Smooth muscle cell (in vitro differentiated cells): ENCODE measurements around the gene RTF2. TPM values are rescaled to one million over a fixed set of nuclear protein-coding genes. Genes with fewer than 3 reads are reported as not detected.

Source experiments
- DNase-seq: peaks from one replicate; lab custom pipeline; 2025; ENCODE audit not compliant: unreplicated experiment; lab: John Stamatoyannopoulos, UW
- H2AFZ ChIP-seq: fragments of 200-600 bp; sonication (generic); 2 replicates; pipeline ENCODE4 v1.6.0; 2016; ENCODE audit warnings: antibody characterized with exemption, low read depth, mild to moderate bottlenecking
- H3F3A ChIP-seq: fragments of 200-600 bp; sonication (generic); 2 replicates; pipeline ENCODE4 v1.6.0; 2017; ENCODE audit warnings: antibody characterized with exemption, low read depth
- H3K27ac ChIP-seq: fragments of 200-600 bp; sonication (generic); 2 replicates; pipeline ENCODE4 v1.5.1; 2016; ENCODE audit warnings: low read depth, mild to moderate bottlenecking
- H3K27me3 ChIP-seq: fragments of 200-600 bp; sonication (generic); 2 replicates; pipeline ENCODE4 v1.6.1; 2016; ENCODE audit warnings: low read depth, mild to moderate bottlenecking
- H3K36me3 ChIP-seq: fragments of 200-600 bp; sonication (generic); 2 replicates; pipeline ENCODE4 v1.5.1; 2016; ENCODE audit warnings: low read depth
- H3K4me1 ChIP-seq: fragments of 200-600 bp; sonication (generic); 2 replicates; pipeline ENCODE4 v1.5.1; 2016; ENCODE audit warnings: low read depth
- H3K4me2 ChIP-seq: fragments of 200-600 bp; sonication (generic); 2 replicates; pipeline ENCODE4 v1.6.0; 2016; ENCODE audit warnings: mild to moderate bottlenecking
- H3K4me3 ChIP-seq: fragments of 200-600 bp; sonication (generic); 2 replicates; pipeline ENCODE4 v1.5.1; 2016; ENCODE audit warnings: mild to moderate bottlenecking
- H3K79me2 ChIP-seq: fragments of 200-600 bp; sonication (generic); 2 replicates; pipeline ENCODE4 v1.6.0; 2016; ENCODE audit warnings: low read depth, mild to moderate bottlenecking
- H3K9ac ChIP-seq: fragments of 200-600 bp; sonication (generic); 2 replicates; pipeline ENCODE4 v1.6.0; 2016; ENCODE audit warnings: low read depth
- H3K9me3 ChIP-seq: fragments of 200-600 bp; sonication (generic); replicated peaks from 2 replicates; pipeline ENCODE4 v1.5.1; 2016; ENCODE audit warnings: low read depth
- H4K20me1 ChIP-seq: fragments of 200-600 bp; sonication (generic); 2 replicates; pipeline ENCODE4 v1.6.0; 2016; ENCODE audit warnings: low read depth
- CTCF ChIP-seq: fragments of 200-600 bp; sonication (generic); IDR thresholded peaks from 2 replicates; pipeline ENCODE4 v1.5.1; 2017; ENCODE audit warnings: borderline replicate concordance, mild to moderate bottlenecking, antibody characterized with exemption; ENCODE audit not compliant: insufficient read depth, poor library complexity, severe bottlenecking
- WGBS: methylation state at CpG from one replicate; pipeline ENCODE4 v1.1.7; 2016; ENCODE audit warnings: low lambda C conversion rate; 5-methylcytosine and 5-hydroxymethylcytosine counted together
- polyA plus RNA-seq: library from polyadenylated mRNA; unstranded; fragments of >200 nt; fragmentation: Nextera tagmentation; extraction: Ambion mirVana; gene quantifications from 2 replicates; pipeline ENCODE4 v1.2.1, GENCODE V29; 2016
- total RNA-seq: library from RNA; depleted of rRNA; stranded (reverse); fragments of >200 nt; gene quantifications from 2 replicates; pipeline ENCODE4 v1.2.3, GENCODE V29; 2014

RTF2 gene, protein sequence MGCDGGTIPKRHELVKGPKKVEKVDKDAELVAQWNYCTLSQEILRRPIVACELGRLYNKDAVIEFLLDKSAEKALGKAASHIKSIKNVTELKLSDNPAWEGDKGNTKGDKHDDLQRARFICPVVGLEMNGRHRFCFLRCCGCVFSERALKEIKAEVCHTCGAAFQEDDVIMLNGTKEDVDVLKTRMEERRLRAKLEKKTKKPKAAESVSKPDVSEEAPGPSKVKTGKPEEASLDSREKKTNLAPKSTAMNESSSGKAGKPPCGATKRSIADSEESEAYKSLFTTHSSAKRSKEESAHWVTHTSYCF
- total RNA-seq: 35.1 and 38.0 TPM in 2 replicates
- 106 and 109 TPM in 2 replicates for polyA plus RNA-seq

GRCh38 chr20:56468316-56469076 is at the start of gene RTF2:
Gene RTF2 (plus strand): TSS chr20:56468627. CDS start chr20:56468698, 71 bp downstream.
- Histone ChIP-seq H3K9ac (peak within 1 kb of the TSS; percentile 95), H3K27me3 (peaks cover 2% of the 10 kb centered on the region), H3K9me3 (no peaks in the 10 kb centered on the region), H2AFZ (peak within 1 kb of the TSS; percentile 83), H3K27ac (peak within 1 kb of the TSS; percentile 82), H3F3A (no peaks in the 10 kb centered on the region), H3K4me2 (peak within 1 kb of the TSS; percentile 94), H3K4me1 (peaks cover 5% of the 10 kb centered on the region), H4K20me1 (no peaks in the 10 kb centered on the region), H3K36me3 (peaks cover 2% of the 10 kb centered on the region), H3K79me2 (peaks cover 32% of the 10 kb centered on the region), H3K4me3 (peak within 1 kb of the TSS; percentile 82)
- peak; percentile 86 for DNase-seq
- TF ChIP-seq CTCF: no peak
- 1% methylated on average over 54 of the region's 55 CpGs for WGBS

- H3K4me1 ChIP-seq: no peaks in the 10 kb centered on the region
Measured at GRCh38 chr20:56420028-56420427, 48.4 kb upstream of the RTF2 start.

DNA sequence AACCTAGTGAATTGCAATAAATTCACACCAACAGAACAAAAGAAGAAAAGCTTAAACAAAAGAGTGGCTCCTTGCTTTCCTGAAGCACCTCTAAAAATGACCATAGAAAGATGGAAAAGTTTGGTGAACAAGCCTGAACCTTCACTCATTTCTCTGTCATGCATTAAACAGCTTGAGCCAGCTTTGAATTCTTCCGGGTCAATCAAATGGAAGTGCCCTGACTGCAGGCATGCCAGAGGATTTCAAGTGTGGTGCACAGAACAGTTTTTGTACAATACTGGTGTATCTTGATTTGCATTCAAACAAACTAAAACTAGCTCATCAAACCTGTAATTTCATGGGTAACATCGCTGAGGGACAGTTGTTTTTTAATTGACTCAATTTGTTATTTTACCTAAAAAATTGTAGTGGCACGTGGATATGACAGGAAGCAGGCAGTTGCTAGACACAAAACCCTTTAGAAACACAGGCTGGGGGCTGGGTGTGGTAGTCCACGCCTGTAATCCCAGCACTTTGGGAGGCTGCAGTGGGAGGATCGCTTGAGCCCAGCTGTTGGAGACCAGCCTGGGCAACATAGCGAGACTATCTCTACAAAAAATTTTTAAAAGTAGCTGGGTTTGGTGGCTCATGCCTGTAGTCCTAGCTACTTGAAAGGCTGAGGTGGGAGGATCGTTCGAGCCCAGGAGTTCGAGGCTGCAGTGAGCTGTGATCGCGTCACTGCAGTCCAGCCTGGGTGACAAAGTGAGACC is 47.3 kb upstream of the RTF2 start:
- Histone ChIP-seq H3K27me3 (no peaks in the 10 kb centered on the region), H3F3A (peaks cover 7% of the 10 kb centered on the region), H3K9ac (no peak overlapping the region), H3K4me3 (no peak overlapping the region), H3K4me1 (no peaks in the 10 kb centered on the region), H3K79me2 (no peaks in the 10 kb centered on the region), H3K9me3 (no peaks in the 10 kb centered on the region), H4K20me1 (no peaks in the 10 kb centered on the region), H2AFZ (no peak overlapping the region), H3K4me2 (no peak overlapping the region), H3K36me3 (no peaks in the 10 kb centered on the region), H3K27ac (no peak overlapping the region)
- 83% methylated on average over 11 of the region's 11 CpGs for WGBS
- TF ChIP-seq CTCF: no peak
- DNase-seq: no peak

More at GRCh38 chr20:56420028-56420427, 48.4 kb upstream of the RTF2 start:
- no peak overlapping the region for H3K27ac ChIP-seq
- no peaks in the 10 kb centered on the region for H3K79me2 ChIP-seq
- H3K36me3 ChIP-seq: no peaks in the 10 kb centered on the region
- no peak for TF ChIP-seq CTCF
- H3K27me3 ChIP-seq: no peaks in the 10 kb centered on the region
- H4K20me1 ChIP-seq: no peaks in the 10 kb centered on the region
- no peak overlapping the region for H3K4me2 ChIP-seq
- no peak for DNase-seq
- H3K9me3 ChIP-seq: no peaks in the 10 kb centered on the region
- no peak overlapping the region for H3K4me3 ChIP-seq
- 96% methylated on average over 2 of the region's 2 CpGs for WGBS
- peaks cover 7% of the 10 kb centered on the region for H3F3A ChIP-seq
- no peak overlapping the region for H2AFZ ChIP-seq
- no peak overlapping the region for H3K9ac ChIP-seq
